K562 treated with DMSO at 1 percent for 12 hours (cell line): ENCODE results near the gene CLK4. TPM values are rescaled to one million over a fixed set of nuclear protein-coding genes. Genes with fewer than 3 reads are reported as not detected.

ENCODE experiments used
- total RNA-seq: library from RNA; unstranded; fragments of 300-600 nt; gene quantifications from 2 replicates; pipeline ENCODE4 v1.2.3, GENCODE V29; 2022; ENCODE audit not compliant: insufficient read depth

The CLK4 gene
- total RNA-seq = 4.3 and 10.8 TPM in 2 replicates

GRCh38 chr5:178626484-178627258 is at the start of gene CLK4:
Gene CLK4 (minus strand): TSS chr5:178627050. CDS start chr5:178623416, 3,634 bp downstream.

GRCh38 chr5:178590141-178590923 is 36.5 kb downstream of the CLK4 start, which contains the start of gene COL23A1:
Gene COL23A1 (minus strand): TSS chr5:178590393.

Other genes starting within 250 kb of the CLK4 start
- 0.27 TPM in 1 of 2 replicates, not detected in the other for gene COL23A1, start 36.7 kb downstream of the CLK4 start, total RNA-seq
- gene ZNF354A, start 103.6 kb upstream of the CLK4 start, total RNA-seq = 1.6 TPM in 1 of 2 replicates, not detected in the other
- 3.0 and 9.4 TPM in 2 replicates for gene ZNF354B, start 232.9 kb upstream of the CLK4 start, total RNA-seq